OCI-LY7 (cell line): ENCODE data around the gene KATNAL2. TPM values are rescaled to one million over a fixed set of nuclear protein-coding genes. Genes with fewer than 3 reads are reported as not detected.

Experiments used
- BruUV-seq: library from RNA; stranded (reverse); fragments of 400-500 nt; replicated peaks from 2 replicates; lab custom pipeline; 2021; lab: Mats Ljungman, UMichigan
- CTCF ChIA-PET: fragments of 300-600 bp; sonication (Branson Sonifier 250); formaldehyde crosslinking; loops from one replicate; lab custom pipeline; 2022; ENCODE audit warnings: antibody characterized with exemption; ENCODE audit not compliant: unreplicated experiment; lab: Charles Lee
- POLR2A ChIA-PET: fragments of 300-600 bp; sonication (Branson Sonifier 250); formaldehyde crosslinking; loops from one replicate; lab custom pipeline; 2022; ENCODE audit warnings: antibody characterized with exemption; lab: Charles Lee
- DNase-seq: peaks from one replicate; pipeline ENCODE4 v3.0.0-alpha.2; 2015; ENCODE audit warnings: low spot score
- H2AFZ ChIP-seq: fragments of 200-600 bp; sonication (generic), shearing (Covaris generic); 2 replicates; pipeline ENCODE4 v1.6.1; 2014; ENCODE audit warnings: mild to moderate bottlenecking, antibody characterized with exemption, low read length, moderate library complexity
- H3K27ac ChIP-seq: fragments of 200-600 bp; sonication (generic); 2 replicates; pipeline ENCODE4 v1.5.1; 2014; ENCODE audit warnings: mixed run types, low read depth, mild to moderate bottlenecking, moderate library complexity, low read length, inconsistent platforms; ENCODE audit not compliant: poor library complexity, severe bottlenecking
- H3K36me3 ChIP-seq: fragments of 200-600 bp; sonication (generic); 2 replicates; pipeline ENCODE4 v1.6.1; 2014; ENCODE audit warnings: mild to moderate bottlenecking, antibody characterized with exemption, low read length, moderate library complexity, mixed read lengths; ENCODE audit not compliant: insufficient read depth
- H3K4me1 ChIP-seq: fragments of 200-600 bp; sonication (generic); 2 replicates; pipeline ENCODE4 v1.5.1; 2014; ENCODE audit warnings: mild to moderate bottlenecking, low read length; ENCODE audit not compliant: insufficient read depth, poor library complexity, severe bottlenecking
- H3K4me2 ChIP-seq: fragments of 200-600 bp; sonication (generic); 2 replicates; pipeline ENCODE4 v1.6.1; 2014; ENCODE audit warnings: mild to moderate bottlenecking, low read length
- H3K4me3 ChIP-seq: fragments of 200-600 bp; sonication (generic); 2 replicates; pipeline ENCODE4 v1.5.1; 2014; ENCODE audit warnings: mild to moderate bottlenecking, low read depth, low read length; ENCODE audit not compliant: poor library complexity, severe bottlenecking
- H3K79me2 ChIP-seq: fragments of 200-600 bp; sonication (generic); 2 replicates; pipeline ENCODE4 v1.6.1; 2016; ENCODE audit warnings: low read depth, mild to moderate bottlenecking, low read length, moderate library complexity, mixed read lengths; ENCODE audit not compliant: insufficient read depth
- H3K9me2 ChIP-seq: fragments of 200-600 bp; sonication (generic); 2 replicates; pipeline ENCODE4 v1.6.1; 2016; ENCODE audit warnings: mild to moderate bottlenecking, low read length, mixed read lengths; ENCODE audit not compliant: insufficient read depth
- H3K9me3 ChIP-seq: fragments of 200-600 bp; sonication (generic); 2 replicates; pipeline ENCODE4 v1.6.1; 2014; ENCODE audit warnings: mild to moderate bottlenecking, mixed run types, low read length, mixed read lengths
- H4K20me1 ChIP-seq: fragments of 200-600 bp; sonication (generic); 2 replicates; pipeline ENCODE4 v1.6.1; 2014; ENCODE audit warnings: mild to moderate bottlenecking, antibody characterized with exemption, low read length, moderate library complexity, mixed read lengths; ENCODE audit not compliant: insufficient read depth
- EZH2phosphoT487 ChIP-seq: fragments of 200-600 bp; sonication (generic); IDR thresholded peaks from 2 replicates; pipeline ENCODE4 v1.6.1; 2018; ENCODE audit warnings: low read depth, borderline replicate concordance, mild to moderate bottlenecking, mixed run types, antibody characterized with exemption, low read length, moderate library complexity, mixed read lengths
- intact Hi-C: fragments of 100-400 bp; cut with micrococcal nuclease; formaldehyde crosslinking; loops from one replicate; pipeline ENCODE4 v1.10.0; 2022; ENCODE audit not compliant: unreplicated experiment
- total RNA-seq, 2 experiments: library from RNA; depleted of rRNA in 1 of 2; stranded (reverse); fragments of >200 nt in 1 of 2; shearing (Covaris generic) in 1 of 2; gene quantifications; 2 replicates each; pipeline ENCODE4 v1.2.3, GENCODE V29; 2014 to 2022
- TF ChIP-seq, protein P1 (sequence below): fragments of 200-600 bp; sonication (generic); conservative IDR thresholded peaks from 2 replicates; pipeline ENCODE4 v1.5.1; 2014; ENCODE audit warnings: mild to moderate bottlenecking, antibody characterized with exemption, low read length, moderate library complexity, mixed read lengths

KATNAL2 gene
- total RNA-seq, 2 experiments from 2014 or later: 5.7 to 16.1 TPM

- no peaks in the 10 kb centered on the region for H3K9me2 ChIP-seq
- intact Hi-C loops: no loop called here
- H3K9me3 ChIP-seq: no peaks in the 10 kb centered on the region
- no peaks in the 10 kb centered on the region for H4K20me1 ChIP-seq
- no peak overlapping the region for H3K4me3 ChIP-seq
- H3K27ac ChIP-seq: no peak overlapping the region
- no peaks in the 10 kb centered on the region for H3K4me1 ChIP-seq
- no peaks in the 10 kb centered on the region for H3K36me3 ChIP-seq
- TF ChIP-seq, protein P1, sequence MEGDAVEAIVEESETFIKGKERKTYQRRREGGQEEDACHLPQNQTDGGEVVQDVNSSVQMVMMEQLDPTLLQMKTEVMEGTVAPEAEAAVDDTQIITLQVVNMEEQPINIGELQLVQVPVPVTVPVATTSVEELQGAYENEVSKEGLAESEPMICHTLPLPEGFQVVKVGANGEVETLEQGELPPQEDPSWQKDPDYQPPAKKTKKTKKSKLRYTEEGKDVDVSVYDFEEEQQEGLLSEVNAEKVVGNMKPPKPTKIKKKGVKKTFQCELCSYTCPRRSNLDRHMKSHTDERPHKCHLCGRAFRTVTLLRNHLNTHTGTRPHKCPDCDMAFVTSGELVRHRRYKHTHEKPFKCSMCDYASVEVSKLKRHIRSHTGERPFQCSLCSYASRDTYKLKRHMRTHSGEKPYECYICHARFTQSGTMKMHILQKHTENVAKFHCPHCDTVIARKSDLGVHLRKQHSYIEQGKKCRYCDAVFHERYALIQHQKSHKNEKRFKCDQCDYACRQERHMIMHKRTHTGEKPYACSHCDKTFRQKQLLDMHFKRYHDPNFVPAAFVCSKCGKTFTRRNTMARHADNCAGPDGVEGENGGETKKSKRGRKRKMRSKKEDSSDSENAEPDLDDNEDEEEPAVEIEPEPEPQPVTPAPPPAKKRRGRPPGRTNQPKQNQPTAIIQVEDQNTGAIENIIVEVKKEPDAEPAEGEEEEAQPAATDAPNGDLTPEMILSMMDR: no peak
- no peak for TF ChIP-seq EZH2phosphoT487
- POLR2A ChIA-PET: no interaction called here
- H2AFZ ChIP-seq: no peak overlapping the region
- CTCF ChIA-PET: no interaction called here
- BruUV-seq: no TSS peak
- no peak for DNase-seq
- H3K4me2 ChIP-seq: no peak overlapping the region
- no peaks in the 10 kb centered on the region for H3K79me2 ChIP-seq
These were observed 25.2 kb downstream of the KATNAL2 start for GRCh38 chr18:46942646-46943045.

- no peaks in the 10 kb centered on the region for H3K79me2 ChIP-seq
- H2AFZ ChIP-seq: no peak overlapping the region
- BruUV-seq: no TSS peak
- H3K27ac ChIP-seq: no peak overlapping the region
- no peak overlapping the region for H3K4me3 ChIP-seq
- DNase-seq: no peak
- POLR2A ChIA-PET: no interaction called here
- no peaks in the 10 kb centered on the region for H4K20me1 ChIP-seq
- no peak for TF ChIP-seq EZH2phosphoT487
- TF ChIP-seq, protein P1: no peak
- no peaks in the 10 kb centered on the region for H3K9me2 ChIP-seq
- peak overlapping the region; percentile 46; the same call in 1 of the 2 replicates for H3K4me2 ChIP-seq
- intact Hi-C loops: no loop called here
- no peaks in the 10 kb centered on the region for H3K4me1 ChIP-seq
- no peaks in the 10 kb centered on the region for H3K9me3 ChIP-seq
- no peaks in the 10 kb centered on the region for H3K36me3 ChIP-seq
- CTCF ChIA-PET: no interaction called here
These were observed 29.4 kb downstream of the KATNAL2 start for GRCh38 chr18:46946656-46947282.

DNA sequence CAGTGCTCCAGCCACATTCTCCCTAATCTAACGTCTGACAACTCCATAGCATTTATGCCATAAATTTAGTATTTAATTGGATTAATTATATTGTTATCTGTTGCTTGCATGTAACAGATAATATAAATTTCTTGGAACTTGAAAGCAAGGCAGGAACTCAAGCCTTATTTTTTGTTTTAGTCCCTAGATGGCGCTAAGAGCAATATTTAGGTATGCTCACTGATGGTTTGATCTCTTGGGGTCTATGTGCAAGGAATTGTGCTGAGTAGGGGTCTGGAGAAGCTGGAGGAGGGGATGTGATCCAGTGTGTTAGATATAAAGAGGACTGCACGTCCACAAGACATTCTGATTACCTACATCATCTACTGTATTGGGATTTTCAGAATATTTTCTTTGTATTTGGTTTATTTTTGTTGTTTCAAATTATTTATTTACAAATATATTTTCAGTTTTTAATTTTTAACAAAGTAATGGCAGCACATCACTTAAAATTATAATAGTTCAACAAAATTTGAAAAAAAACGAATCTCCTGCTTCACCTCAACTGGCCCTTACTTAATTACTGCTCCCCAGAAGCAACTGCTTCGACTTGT is 32.8 kb downstream of the KATNAL2 start:
- no peaks in the 10 kb centered on the region for H3K9me3 ChIP-seq
- no TSS peak for BruUV-seq
- H2AFZ ChIP-seq: no peak overlapping the region
- H3K79me2 ChIP-seq: no peaks in the 10 kb centered on the region
- no peaks in the 10 kb centered on the region for H3K4me1 ChIP-seq
- intact Hi-C loops: no loop called here
- TF ChIP-seq EZH2phosphoT487: no peak
- TF ChIP-seq, protein P1: peak; percentile 76
- H3K4me3 ChIP-seq: no peak overlapping the region
- no peaks in the 10 kb centered on the region for H3K9me2 ChIP-seq
- H4K20me1 ChIP-seq: no peaks in the 10 kb centered on the region
- H3K4me2 ChIP-seq: no peak overlapping the region
- CTCF ChIA-PET: no interaction called here
- H3K27ac ChIP-seq: no peak overlapping the region
- DNase-seq: peak; percentile 13
- POLR2A ChIA-PET: interaction anchor here (0.6 kb wide), 1 partner anchor 752 kb away, joined by 3 read pairs; no protein-coding TSS in a partner anchor
- H3K36me3 ChIP-seq: no peaks in the 10 kb centered on the region
